GM21447 (cell line): ENCODE data around the gene MRPL44.

ENCODE experiments used
- ATAC-seq: cut with Tn5 transposase; IDR thresholded peaks from one replicate; pipeline ENCODE4 v1.9.1; 2021; ENCODE audit not compliant: unreplicated experiment

MRPL44 gene

GRCh38 chr2:223969856-223970255 is 12.6 kb downstream of the MRPL44 start:
- no peak for ATAC-seq

GRCh38 chr2:223970343-223971128 is 13.3 kb downstream of the MRPL44 start:
- peak; percentile 83 for ATAC-seq

GRCh38 chr2:223971731-223972130 is 14.5 kb downstream of the MRPL44 start:
- ATAC-seq, result no peak

- ATAC-seq, result no peak
Measured at GRCh38 chr2:223972656-223973102, 15.4 kb downstream of the MRPL44 start.

GRCh38 chr2:223973606-223974005 is 16.3 kb downstream of the MRPL44 start:
- ATAC-seq, result no peak

- no peak for ATAC-seq
Measured at GRCh38 chr2:223976635-223977226, 19.5 kb downstream of the MRPL44 start.

GRCh38 chr2:223978451-223978850 is 21.2 kb downstream of the MRPL44 start:
- ATAC-seq, result no peak

- no peak for ATAC-seq
Measured at GRCh38 chr2:223979730-223980396, 22.6 kb downstream of the MRPL44 start.

- no peak for ATAC-seq
Measured at GRCh38 chr2:223980397-223980735, 23.1 kb downstream of the MRPL44 start.

- no peak for ATAC-seq
Measured at GRCh38 chr2:223980803-223981202, 23.5 kb downstream of the MRPL44 start.

GRCh38 chr2:223981241-223981640 is 24.0 kb downstream of the MRPL44 start:
- ATAC-seq, result no peak

GRCh38 chr2:223989206-223989855 is 32.1 kb downstream of the MRPL44 start:
- ATAC-seq, result no peak

- ATAC-seq, result no peak
Measured at GRCh38 chr2:223989856-223990232, 32.6 kb downstream of the MRPL44 start.

- no peak for ATAC-seq
Measured at GRCh38 chr2:223991611-223992010, 34.3 kb downstream of the MRPL44 start.

GRCh38 chr2:223993634-223994232 is 36.5 kb downstream of the MRPL44 start:
- no peak for ATAC-seq

- peak; percentile 39 for ATAC-seq
Measured at GRCh38 chr2:223994562-223995162, 37.4 kb downstream of the MRPL44 start.

- ATAC-seq, result no peak
Measured at GRCh38 chr2:223995569-223995968, 38.3 kb downstream of the MRPL44 start.

- ATAC-seq, result no peak
Measured at GRCh38 chr2:223996391-223996790, 39.1 kb downstream of the MRPL44 start.

GRCh38 chr2:223997938-223998337 is 40.7 kb downstream of the MRPL44 start:
- ATAC-seq, result no peak

GRCh38 chr2:223998948-223999347 is 41.7 kb downstream of the MRPL44 start:
- no peak for ATAC-seq

GRCh38 chr2:223999862-224000261 is 42.6 kb downstream of the MRPL44 start:
- no peak for ATAC-seq
